GM12874 (cell line): ENCODE measurements around the gene PAX3.

Experiments used
- TF ChIP-seq, protein P1 (sequence below): IDR thresholded peaks from 2 replicates; pipeline ENCODE4 v1.5.1; 2011; ENCODE audit warnings: low read depth, mild to moderate bottlenecking, control low read depth, low read length, moderate library complexity; ENCODE audit not compliant: insufficient read depth

PAX3 gene

DNA sequence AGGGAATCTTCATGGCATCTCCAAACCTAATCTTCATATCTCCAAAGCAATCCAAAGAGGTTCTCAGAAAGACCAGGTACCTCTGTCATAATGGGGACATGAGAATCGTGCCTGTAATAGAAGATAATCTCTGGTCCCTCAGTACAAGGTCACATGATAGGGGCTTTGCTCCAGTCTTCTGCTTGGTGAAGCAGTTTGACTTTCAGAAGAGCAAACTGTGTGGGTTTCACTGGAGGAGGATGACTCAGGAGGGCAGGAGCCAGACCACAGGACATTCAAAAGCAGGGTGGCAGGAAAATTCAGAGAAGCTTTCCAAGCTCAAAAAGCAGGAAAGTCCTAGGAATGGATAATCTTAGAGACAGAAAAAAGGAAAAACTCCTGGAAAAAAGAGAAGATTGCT lies 10.6 kb upstream of the PAX3 start:
- TF ChIP-seq, protein P1, sequence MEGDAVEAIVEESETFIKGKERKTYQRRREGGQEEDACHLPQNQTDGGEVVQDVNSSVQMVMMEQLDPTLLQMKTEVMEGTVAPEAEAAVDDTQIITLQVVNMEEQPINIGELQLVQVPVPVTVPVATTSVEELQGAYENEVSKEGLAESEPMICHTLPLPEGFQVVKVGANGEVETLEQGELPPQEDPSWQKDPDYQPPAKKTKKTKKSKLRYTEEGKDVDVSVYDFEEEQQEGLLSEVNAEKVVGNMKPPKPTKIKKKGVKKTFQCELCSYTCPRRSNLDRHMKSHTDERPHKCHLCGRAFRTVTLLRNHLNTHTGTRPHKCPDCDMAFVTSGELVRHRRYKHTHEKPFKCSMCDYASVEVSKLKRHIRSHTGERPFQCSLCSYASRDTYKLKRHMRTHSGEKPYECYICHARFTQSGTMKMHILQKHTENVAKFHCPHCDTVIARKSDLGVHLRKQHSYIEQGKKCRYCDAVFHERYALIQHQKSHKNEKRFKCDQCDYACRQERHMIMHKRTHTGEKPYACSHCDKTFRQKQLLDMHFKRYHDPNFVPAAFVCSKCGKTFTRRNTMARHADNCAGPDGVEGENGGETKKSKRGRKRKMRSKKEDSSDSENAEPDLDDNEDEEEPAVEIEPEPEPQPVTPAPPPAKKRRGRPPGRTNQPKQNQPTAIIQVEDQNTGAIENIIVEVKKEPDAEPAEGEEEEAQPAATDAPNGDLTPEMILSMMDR, result no peak

DNA sequence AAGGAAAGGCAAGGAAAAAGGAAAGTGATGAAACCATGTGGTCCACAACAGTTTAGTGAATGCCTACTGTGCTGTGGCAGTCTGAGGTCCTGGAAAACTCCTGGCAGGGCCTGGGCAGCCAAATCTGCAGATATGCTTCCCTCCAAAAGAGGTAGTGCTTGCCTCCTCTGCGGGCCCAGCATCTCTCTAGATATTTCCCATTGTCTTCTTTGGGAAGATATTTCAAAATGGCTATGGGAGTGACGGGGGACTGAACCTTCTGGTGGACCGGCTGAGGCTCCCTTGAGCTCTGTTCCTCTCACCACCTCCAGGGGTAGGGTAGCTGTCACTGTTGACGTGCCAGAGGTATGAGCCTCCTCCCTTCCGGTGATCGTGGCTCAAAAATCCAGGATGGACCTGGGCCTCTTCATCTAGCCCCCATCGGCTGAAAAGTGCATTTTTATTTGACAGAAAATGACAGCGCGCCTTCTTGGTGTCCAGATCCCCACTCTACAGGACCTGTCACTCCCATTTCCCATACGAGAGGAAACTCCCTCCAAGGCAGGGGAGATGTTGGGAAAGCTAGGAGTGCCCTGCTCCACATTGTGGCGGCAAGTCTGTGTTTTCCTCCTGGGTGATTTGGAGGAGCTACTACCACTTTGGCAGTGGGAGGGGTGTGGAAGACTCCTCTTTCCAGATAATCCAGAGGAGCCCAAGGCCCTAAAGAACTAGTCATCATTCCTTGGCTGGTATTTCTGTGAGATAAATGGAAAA lies 9.4 kb upstream of the PAX3 start:
- TF ChIP-seq, protein P1, result no peak

DNA sequence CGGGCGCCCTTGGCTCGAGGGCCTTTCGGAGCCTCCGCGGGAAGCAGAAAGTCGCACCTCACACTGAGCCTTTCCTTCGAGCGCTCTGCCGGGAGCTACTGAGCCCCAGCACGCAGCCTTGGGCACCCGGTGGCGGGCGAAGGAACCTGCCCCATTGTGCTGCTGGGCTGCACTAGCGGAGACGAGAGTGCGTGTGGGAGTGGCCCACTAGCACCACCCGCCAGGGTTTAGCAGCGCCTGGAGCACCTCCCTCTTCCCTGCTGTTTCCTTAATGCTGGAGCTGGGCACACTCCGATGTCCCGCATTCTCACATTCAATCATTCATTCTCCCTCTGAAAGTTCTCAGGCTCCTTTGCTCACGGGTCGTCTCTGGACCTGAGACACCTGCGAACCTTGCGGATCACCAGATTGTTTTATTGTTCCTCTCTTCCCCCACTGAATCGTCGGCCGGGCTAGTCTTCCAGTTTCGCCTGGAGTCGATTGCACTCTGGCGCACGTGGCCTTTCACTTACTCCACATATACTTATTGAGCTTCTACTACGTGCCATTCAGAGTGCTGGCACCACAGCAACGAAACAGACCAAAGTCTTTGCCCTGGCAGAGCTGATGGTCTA lies 8.5 kb upstream of the PAX3 start:
- TF ChIP-seq, protein P1, result peak; percentile 21; the same call in 1 of the 2 replicates

DNA sequence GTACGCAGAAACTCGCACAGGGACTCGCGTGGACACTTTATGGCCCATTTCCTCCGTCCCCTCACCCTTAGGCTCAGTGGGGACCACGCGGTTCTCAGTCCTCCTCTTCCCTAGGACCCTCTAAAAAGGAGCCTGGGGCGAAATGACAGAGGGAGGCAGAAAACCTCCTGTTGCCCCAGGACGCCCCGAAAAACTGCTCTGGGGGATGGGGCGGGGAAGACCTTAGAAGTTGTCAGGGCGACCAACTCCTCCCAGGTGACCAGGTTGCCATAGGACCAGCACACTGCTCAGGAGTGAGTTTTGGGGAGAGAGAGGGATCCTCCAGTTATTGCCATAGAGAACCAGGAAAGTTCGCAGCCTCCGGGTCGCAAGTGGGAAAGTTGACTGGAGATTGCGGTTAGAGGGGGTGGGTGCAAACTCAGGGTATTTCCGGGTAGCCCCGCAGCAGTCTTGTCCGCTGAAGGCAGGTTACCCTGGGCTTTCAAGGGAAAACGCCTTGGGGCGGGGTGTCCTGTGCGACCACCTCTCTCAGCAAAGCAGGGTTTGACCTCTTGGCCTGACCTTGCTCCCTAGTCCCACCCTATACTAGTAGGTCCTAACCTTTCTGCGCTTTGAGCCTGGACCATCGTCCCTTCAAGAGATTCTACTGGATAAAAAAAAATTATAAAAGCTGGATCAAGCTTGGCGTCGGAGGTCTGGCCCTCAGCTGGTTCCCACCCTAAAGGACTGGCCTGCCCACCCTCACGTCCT lies 7.8 kb upstream of the PAX3 start:
- TF ChIP-seq, protein P1, result no peak

GRCh38 chr2:222305516-222306392 lies 7.0 kb upstream of the PAX3 start:
- TF ChIP-seq, protein P1, result no peak

GRCh38 chr2:222304737-222305515 lies 6.1 kb upstream of the PAX3 start:
- TF ChIP-seq, protein P1, result no peak
